HepG2 (cell line): ENCODE measurements around the gene TMEM270. TPM values are rescaled to one million over a fixed set of nuclear protein-coding genes. Genes with fewer than 3 reads are reported as not detected.

Experiments
- ATF1 ChIP-seq: IDR thresholded peaks from 2 replicates; pipeline ENCODE4 v1.6.1; 2016; ENCODE audit warnings: mild to moderate bottlenecking, control low read depth
- DZIP1 ChIP-seq: sonication (generic); formaldehyde crosslinking; IDR thresholded peaks from 2 replicates; pipeline ENCODE4 v1.5.0; 2020; ENCODE audit warnings: mild to moderate bottlenecking, missing genetic modification reagents
- GZF1 ChIP-seq: sonication (generic); formaldehyde crosslinking; IDR thresholded peaks from 2 replicates; pipeline ENCODE4 v1.5.1; 2020; ENCODE audit warnings: mild to moderate bottlenecking, missing genetic modification reagents
- NR2F6 ChIP-seq, 2 experiments: IDR thresholded peaks; 2 replicates each; pipeline ENCODE4 v1.6.1; 2016; ENCODE audit warnings: antibody characterized with exemption in 1 of 2, mild to moderate bottlenecking in 1 of 2
- RFX3 ChIP-seq: IDR thresholded peaks from 2 replicates; pipeline ENCODE4 v1.6.1; 2016; ENCODE audit warnings: missing biosample characterization, missing genetic modification reagents
- ZNF143 ChIP-seq: sonication (generic); formaldehyde crosslinking; IDR thresholded peaks from 2 replicates; pipeline ENCODE4 v1.4.0; 2020; ENCODE audit warnings: missing genetic modification reagents
- ZNF326 ChIP-seq: sonication (generic); formaldehyde crosslinking; IDR thresholded peaks from 2 replicates; pipeline ENCODE4 v1.4.0; 2020; ENCODE audit warnings: missing genetic modification reagents, borderline replicate concordance
- ZNF530 ChIP-seq: sonication (generic); formaldehyde crosslinking; IDR thresholded peaks from 2 replicates; pipeline ENCODE4 v1.5.0; 2020; ENCODE audit warnings: low read depth, mild to moderate bottlenecking, missing genetic modification reagents
- ZNF788 ChIP-seq: sonication (generic); formaldehyde crosslinking; IDR thresholded peaks from 2 replicates; pipeline ENCODE4 v1.5.0; 2020; ENCODE audit warnings: mild to moderate bottlenecking, missing genetic modification reagents, borderline replicate concordance
- polyA plus RNA-seq, 8 experiments: library from polyadenylated mRNA; depleted of rRNA in 3 of 8; stranded (reverse) in 7 of 8; unstranded in 1 of 8; fragments of >200 nt; fragmentation: Illumina TruSeq in 4 of 8; extraction: Trizol in 4 of 8; gene quantifications; 2 replicates each; pipeline versions ENCODE4 v1.2.1 to v1.2.3, GENCODE V29; 2011 to 2016; ENCODE audit warnings: low read depth in 4 of 8, missing spikeins in 1 of 8, mixed read lengths in 1 of 8; ENCODE audit not compliant: insufficient read depth in 1 of 8
- total RNA-seq, 5 experiments: library from RNA; depleted of rRNA; stranded (reverse); fragments of >200 nt; fragmentation: Illumina TruSeq; extraction: Trizol; gene quantifications; 2 replicates each; pipeline ENCODE4 v1.2.3, GENCODE V29; 2016; ENCODE audit warnings: low read depth in 1 of 5
- TF ChIP-seq, protein P1 (sequence below): sonication (generic); formaldehyde crosslinking; IDR thresholded peaks from 2 replicates; pipeline ENCODE4 v1.5.0; 2020; ENCODE audit warnings: mild to moderate bottlenecking, missing genetic modification reagents, borderline replicate concordance

The TMEM270 gene
- total and polyA plus RNA-seq, 2 of the 13 experiments (the other 11 are each of a cell fraction or from before 2014, with no cell fraction given), result not detected

GRCh38 chr7:73824986-73825385, 36.0 kb upstream of the TMEM270 start (continued):
- TF ChIP-seq DZIP1 (CRISPR knock-in tag) (no peak), ZNF143 (no peak), ATF1 (no peak), RFX3 (no peak), GZF1 (CRISPR knock-in tag) (no peak), ZNF788 (CRISPR knock-in tag) (no peak), ZNF530 (no peak), NR2F6 (IDR thresholded peaks at IDR 0.05) (no peak), NR2F6 (CRISPR knock-in tag; IDR thresholded peaks at IDR 0.05) (no peak), ZNF326 (CRISPR knock-in tag) (no peak)
- TF ChIP-seq, protein P1, sequence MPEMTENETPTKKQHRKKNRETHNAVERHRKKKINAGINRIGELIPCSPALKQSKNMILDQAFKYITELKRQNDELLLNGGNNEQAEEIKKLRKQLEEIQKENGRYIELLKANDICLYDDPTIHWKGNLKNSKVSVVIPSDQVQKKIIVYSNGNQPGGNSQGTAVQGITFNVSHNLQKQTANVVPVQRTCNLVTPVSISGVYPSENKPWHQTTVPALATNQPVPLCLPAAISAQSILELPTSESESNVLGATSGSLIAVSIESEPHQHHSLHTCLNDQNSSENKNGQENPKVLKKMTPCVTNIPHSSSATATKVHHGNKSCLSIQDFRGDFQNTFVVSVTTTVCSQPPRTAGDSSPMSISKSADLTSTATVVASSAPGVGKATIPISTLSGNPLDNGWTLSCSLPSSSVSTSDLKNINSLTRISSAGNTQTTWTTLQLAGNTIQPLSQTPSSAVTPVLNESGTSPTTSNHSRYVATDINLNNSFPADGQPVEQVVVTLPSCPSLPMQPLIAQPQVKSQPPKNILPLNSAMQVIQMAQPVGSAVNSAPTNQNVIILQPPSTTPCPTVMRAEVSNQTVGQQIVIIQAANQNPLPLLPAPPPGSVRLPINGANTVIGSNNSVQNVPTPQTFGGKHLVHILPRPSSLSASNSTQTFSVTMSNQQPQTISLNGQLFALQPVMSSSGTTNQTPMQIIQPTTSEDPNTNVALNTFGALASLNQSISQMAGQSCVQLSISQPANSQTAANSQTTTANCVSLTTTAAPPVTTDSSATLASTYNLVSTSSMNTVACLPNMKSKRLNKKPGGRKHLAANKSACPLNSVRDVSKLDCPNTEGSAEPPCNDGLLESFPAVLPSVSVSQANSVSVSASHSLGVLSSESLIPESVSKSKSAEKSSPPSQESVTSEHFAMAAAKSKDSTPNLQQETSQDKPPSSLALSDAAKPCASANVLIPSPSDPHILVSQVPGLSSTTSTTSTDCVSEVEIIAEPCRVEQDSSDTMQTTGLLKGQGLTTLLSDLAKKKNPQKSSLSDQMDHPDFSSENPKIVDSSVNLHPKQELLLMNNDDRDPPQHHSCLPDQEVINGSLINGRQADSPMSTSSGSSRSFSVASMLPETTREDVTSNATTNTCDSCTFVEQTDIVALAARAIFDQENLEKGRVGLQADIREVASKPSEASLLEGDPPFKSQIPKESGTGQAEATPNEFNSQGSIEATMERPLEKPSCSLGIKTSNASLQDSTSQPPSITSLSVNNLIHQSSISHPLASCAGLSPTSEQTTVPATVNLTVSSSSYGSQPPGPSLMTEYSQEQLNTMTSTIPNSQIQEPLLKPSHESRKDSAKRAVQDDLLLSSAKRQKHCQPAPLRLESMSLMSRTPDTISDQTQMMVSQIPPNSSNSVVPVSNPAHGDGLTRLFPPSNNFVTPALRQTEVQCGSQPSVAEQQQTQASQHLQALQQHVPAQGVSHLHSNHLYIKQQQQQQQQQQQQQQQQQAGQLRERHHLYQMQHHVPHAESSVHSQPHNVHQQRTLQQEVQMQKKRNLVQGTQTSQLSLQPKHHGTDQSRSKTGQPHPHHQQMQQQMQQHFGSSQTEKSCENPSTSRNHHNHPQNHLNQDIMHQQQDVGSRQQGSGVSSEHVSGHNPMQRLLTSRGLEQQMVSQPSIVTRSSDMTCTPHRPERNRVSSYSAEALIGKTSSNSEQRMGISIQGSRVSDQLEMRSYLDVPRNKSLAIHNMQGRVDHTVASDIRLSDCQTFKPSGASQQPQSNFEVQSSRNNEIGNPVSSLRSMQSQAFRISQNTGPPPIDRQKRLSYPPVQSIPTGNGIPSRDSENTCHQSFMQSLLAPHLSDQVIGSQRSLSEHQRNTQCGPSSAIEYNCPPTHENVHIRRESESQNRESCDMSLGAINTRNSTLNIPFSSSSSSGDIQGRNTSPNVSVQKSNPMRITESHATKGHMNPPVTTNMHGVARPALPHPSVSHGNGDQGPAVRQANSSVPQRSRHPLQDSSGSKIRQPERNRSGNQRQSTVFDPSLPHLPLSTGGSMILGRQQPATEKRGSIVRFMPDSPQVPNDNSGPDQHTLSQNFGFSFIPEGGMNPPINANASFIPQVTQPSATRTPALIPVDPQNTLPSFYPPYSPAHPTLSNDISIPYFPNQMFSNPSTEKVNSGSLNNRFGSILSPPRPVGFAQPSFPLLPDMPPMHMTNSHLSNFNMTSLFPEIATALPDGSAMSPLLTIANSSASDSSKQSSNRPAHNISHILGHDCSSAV, result no peak
- TF ChIP-seq, all 625 proteins: peak for 0
